ENCODE results near the gene PA2G4. TPM values are rescaled to one million over a fixed set of nuclear protein-coding genes. Genes with fewer than 3 reads are reported as not detected.

Gene PA2G4
- total RNA-seq, 2 donors from 2014 or later: 69.6 to 155 TPM

DNA sequence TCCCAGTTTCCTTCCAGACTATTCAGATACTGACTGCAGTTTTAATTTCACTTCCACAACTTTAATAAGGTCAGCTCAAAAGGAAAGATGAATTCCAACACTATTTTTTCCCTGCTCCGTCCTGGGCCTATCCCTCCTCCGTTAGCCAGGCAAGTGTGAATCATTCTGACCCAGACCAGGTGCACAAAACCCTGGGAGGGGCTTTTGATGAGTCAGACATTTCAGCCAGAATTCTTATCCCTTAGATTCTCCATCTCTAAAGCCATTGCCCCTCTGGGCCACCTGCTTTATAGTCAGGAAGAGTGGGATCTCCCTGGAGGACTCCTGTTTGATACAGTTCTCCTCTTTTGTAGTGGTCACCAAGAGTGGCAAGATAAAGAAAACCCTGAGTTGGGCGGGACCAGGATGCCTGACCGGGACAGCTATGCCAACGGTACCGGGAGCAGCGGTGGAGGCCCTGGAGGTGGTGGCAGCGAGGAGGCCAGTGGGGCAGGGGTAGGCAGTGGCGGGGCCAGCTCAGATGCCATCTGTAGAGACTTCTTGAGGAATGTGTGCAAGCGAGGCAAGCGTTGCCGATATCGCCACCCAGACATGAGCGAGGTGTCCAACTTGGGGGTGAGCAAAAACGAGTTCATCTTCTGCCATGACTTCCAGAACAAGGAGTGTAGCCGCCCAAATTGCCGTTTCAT lies 15.9 kb downstream of the PA2G4 start:
- H3K27ac ChIP-seq: peak overlapping the region; percentile 42
- H3K27me3 ChIP-seq: no peaks in the 10 kb centered on the region
- H3K9me3 ChIP-seq: no peaks in the 10 kb centered on the region
- intact Hi-C loops (cut with DNase I): no loop called here
- no peak overlapping the region for H3K4me3 ChIP-seq
- TF ChIP-seq CTCF (IDR thresholded peaks at IDR 0.05): no peak
- peak overlapping the region in 1 of 2 donors; percentile 100 for H3K9ac ChIP-seq (ENCODE audit: low read depth in 2 of 2, low read length in 2 of 2)
- H3K4me1 ChIP-seq: peaks cover 8% of the 10 kb centered on the region
- DNase-seq: no peak
- no peaks in the 10 kb centered on the region for H3K36me3 ChIP-seq

- Histone ChIP-seq H3K9me3 (no peaks in the 10 kb centered on the region), H3K27ac (no peak overlapping the region), H3K4me1 (peaks cover 13% of the 10 kb centered on the region), H3K27me3 (no peaks in the 10 kb centered on the region), H3K4me3 (no peak overlapping the region), H3K36me3 (no peaks in the 10 kb centered on the region), H3K9ac (ENCODE audit: low read depth in 2 of 2, low read length in 2 of 2) (no peak overlapping the region)
- no peak for DNase-seq
- TF ChIP-seq CTCF (IDR thresholded peaks at IDR 0.05): no peak
- intact Hi-C loops (cut with DNase I): no loop called here
Observed at GRCh38 chr12:56121204-56121870, 17.0 kb downstream of the PA2G4 start.

DNA sequence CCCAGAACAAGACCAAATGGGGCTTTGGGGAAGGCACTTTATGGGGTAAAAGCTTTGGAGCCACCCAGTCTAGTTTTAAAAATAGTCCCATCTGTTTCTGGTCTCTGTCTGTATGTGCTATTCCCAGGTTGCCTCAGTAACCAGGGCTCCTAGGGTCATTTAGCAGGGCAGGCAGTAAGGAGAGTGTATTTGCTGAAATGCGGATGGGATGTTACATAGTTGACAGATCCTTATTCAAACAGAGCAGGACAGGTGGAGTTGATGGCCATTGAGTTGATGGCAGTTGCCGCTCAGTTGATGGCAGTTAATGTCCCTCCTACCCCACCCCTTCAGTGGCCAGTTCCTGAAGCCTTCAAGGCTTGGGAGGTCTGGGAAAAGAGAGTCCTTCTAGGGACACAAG lies 18.3 kb downstream of the PA2G4 start:
- H3K27ac ChIP-seq: no peak overlapping the region
- H3K9ac ChIP-seq (ENCODE audit: low read depth in 2 of 2, low read length in 2 of 2): no peak overlapping the region

DNA sequence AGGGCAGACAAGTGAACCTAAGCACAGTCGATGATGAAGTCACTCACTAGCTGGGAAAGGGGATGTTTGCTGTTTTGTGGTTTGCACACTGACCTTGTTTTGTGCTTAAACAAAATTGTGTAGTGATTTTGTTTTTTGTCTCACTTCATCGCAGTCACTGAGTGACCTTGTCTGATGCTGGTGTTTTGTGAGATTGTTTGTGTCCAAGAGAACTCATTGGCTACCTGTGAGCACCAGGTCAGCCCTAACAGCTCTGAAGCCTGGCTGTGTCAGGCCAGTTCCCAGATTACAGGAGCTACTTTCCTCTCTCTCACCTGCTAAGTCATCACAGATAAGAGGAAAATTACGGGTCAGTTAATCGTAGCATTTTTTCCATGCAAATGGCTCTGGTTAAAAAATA lies 19.8 kb downstream of the PA2G4 start:
- Histone ChIP-seq H3K9ac (ENCODE audit: low read depth in 2 of 2, low read length in 2 of 2) (no peak overlapping the region), H3K4me3 (no peak overlapping the region), H3K4me1 (peaks cover 10% of the 10 kb centered on the region), H3K27ac (no peak overlapping the region), H3K27me3 (no peaks in the 10 kb centered on the region), H3K36me3 (no peaks in the 10 kb centered on the region), H3K9me3 (no peaks in the 10 kb centered on the region)
- intact Hi-C loops (cut with DNase I): loop anchor here (2.0 kb wide), 1 partner anchor 65 kb away; the partner anchor contains the start of gene SMARCC2
- no peak for TF ChIP-seq CTCF (IDR thresholded peaks at IDR 0.05)
- no peak for DNase-seq

More for the DNA sequence above, 18.3 kb downstream of the PA2G4 start:
- Histone ChIP-seq H3K4me1 (peaks cover 16% of the 10 kb centered on the region), H3K36me3 (no peaks in the 10 kb centered on the region), H3K27me3 (no peaks in the 10 kb centered on the region), H3K9me3 (no peaks in the 10 kb centered on the region), H3K4me3 (no peak overlapping the region)
- DNase-seq: no peak
- intact Hi-C loops (cut with DNase I): no loop called here
- TF ChIP-seq CTCF (IDR thresholded peaks at IDR 0.05): no peak

DNA sequence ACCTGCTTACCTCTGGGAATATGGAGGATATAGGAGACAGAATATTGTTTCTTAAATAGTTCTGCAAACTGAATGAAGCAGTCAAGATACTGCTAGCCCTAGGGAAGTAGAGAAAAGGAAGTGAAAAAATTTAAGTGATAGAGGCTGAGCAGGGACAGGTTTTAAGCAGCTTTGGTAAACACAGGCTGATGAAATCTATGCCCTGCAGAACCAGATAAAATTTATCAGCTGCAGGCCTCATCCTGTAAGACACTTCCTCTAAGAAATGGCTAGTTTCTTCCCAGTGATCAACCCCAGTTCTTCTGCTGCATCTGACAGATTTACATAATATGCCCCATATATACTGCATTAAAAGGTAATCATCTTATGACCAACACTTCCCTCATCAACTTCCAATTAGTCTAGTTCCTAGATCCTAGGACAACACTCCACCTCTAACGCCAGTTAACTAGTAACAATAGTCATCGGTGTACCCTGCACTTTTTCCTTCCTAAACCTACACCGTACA lies 22.4 kb downstream of the PA2G4 start:
- Histone ChIP-seq H3K27me3 (no peaks in the 10 kb centered on the region), H3K9ac (ENCODE audit: low read depth in 2 of 2, low read length in 2 of 2) (peak overlapping the region; percentile 38 to 100), H3K36me3 (no peaks in the 10 kb centered on the region), H3K9me3 (no peaks in the 10 kb centered on the region), H3K4me1 (peaks cover 14% of the 10 kb centered on the region), H3K4me3 (no peak overlapping the region), H3K27ac (peak overlapping the region; percentile 81)
- no peak for DNase-seq
- intact Hi-C loops (cut with DNase I): loop anchor here (5.0 kb wide), 1 partner anchor 36 kb away; no protein-coding TSS in a partner anchor
- no peak for TF ChIP-seq CTCF (IDR thresholded peaks at IDR 0.05)

Measured in colonic mucosa (tissue), 4 donors.